GM12892 (cell line): ENCODE data around the gene PANK2.

Experiments
- POLR2A ChIP-seq: IDR thresholded peaks from 2 replicates; pipeline ENCODE4 v1.6.1; 2011; ENCODE audit warnings: low read depth, low read length, control low read depth
- POLR2AphosphoS5 ChIP-seq: IDR thresholded peaks from 2 replicates; pipeline ENCODE4 v1.6.1; 2011; ENCODE audit warnings: low read depth, low read length, control low read depth
- TAF1 ChIP-seq: IDR thresholded peaks from 2 replicates; pipeline ENCODE4 v1.6.1; 2011; ENCODE audit warnings: low read depth, mild to moderate bottlenecking, control low read depth, low read length, borderline replicate concordance

DNA sequence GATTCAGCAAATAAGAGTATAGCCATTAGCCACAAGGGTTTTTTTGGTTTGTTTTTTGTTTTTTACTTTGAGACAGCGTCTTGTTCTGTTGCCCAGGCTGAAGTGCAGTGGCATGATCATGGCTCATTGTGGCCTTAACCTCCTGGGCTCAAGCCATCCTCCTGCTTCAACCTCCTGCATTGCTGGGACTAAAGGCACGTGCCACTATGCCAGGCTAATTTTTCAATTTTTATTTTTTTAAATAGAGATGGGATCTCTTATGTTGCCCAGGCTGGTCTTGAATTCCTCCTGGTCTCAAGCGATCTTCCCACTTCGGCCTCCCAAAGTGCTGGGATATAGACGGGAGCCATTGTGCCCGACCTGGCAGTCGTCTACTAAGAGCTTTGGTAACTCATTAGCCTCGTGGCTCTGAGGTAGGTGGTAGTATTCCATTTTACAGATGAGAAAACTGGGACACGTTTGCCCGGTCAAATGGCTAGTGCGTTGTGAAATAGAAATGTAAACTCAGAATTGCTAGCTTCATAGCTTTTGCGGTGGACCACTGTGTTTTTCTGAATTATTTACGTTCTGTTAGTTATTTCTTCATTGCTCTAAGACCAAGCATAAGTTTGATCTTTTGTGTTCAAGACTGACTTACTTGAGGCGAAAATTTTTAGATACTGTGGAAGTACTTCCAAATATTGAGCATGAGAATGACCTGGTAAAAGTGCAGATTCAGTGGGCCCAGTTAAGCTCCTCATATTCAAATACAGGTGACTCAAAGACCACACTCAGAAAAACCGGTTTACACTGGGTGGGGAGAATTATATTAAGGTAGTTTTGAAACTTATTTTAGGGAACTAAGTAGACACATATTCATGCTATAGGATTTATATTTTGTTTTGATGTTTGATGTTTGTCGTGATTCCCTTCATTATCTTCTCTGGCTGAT is 2.1 kb downstream of the PANK2 start:
- TF ChIP-seq POLR2A (no peak), TAF1 (no peak), POLR2AphosphoS5 (no peak)
